ENCODE data around the gene BDNF.
"Not testable (repeated sequence)": the region's sequence is repeated elsewhere in the genome, so short reads cannot be mapped to it uniquely, and the experiment has no call there.

Gene BDNF

DNA sequence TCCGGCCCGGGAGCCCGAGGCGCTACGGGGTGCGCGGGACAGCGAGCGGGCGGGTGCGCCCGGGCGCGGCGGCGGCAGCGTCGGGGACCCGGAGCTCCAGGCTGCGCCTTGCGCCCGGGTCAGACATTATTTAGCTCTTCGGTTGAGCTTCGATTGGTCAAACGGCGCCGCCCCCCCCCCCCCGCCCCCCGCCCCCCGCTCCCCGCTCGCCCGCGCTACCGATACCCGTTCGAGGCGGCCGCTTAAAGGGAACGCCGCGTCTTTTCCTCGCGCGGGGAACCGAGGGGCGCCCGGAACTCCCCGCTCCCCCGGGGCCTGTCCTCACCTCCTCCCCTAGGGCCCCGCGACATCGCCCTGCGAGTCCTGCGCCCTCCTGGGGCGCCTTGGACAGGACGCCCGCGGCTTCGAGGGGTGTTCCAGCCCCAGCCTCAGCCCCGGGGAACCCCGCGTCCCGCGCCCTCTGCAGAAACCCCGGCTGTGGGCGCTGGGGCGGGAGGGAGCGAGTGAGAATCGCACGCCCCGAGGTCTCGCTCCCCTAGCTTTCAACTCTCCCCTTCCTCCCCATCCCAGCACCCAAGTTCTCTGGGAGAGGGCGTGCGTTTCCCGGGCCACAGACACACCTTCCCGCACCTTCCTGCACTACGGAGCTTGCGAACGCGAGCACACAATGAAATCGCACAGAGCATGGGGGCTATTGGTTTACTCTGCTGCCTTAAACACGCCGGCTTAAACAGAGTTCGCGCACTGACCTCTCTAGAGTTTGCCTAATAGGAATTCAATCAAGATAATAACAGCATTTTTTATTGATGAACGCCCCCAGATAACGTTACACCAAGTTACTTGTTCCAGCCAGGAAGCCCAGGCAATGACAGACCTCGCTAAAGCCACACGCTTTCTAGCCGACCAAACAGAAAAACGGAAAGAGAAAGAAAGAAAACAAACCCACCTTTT is at the start of gene BDNF:
Gene BDNF (minus strand): TSS at position 105 of the 951 bp plus-strand sequence. CDS start 41,891 bp downstream, outside the sequence.
- in situ Hi-C loops (cut with HindIII; ENCODE audit: low sequenced_read_pairs): loop anchor here (25.0 kb wide), 1 partner anchor 1637 kb away; no protein-coding TSS in a partner anchor

DNA sequence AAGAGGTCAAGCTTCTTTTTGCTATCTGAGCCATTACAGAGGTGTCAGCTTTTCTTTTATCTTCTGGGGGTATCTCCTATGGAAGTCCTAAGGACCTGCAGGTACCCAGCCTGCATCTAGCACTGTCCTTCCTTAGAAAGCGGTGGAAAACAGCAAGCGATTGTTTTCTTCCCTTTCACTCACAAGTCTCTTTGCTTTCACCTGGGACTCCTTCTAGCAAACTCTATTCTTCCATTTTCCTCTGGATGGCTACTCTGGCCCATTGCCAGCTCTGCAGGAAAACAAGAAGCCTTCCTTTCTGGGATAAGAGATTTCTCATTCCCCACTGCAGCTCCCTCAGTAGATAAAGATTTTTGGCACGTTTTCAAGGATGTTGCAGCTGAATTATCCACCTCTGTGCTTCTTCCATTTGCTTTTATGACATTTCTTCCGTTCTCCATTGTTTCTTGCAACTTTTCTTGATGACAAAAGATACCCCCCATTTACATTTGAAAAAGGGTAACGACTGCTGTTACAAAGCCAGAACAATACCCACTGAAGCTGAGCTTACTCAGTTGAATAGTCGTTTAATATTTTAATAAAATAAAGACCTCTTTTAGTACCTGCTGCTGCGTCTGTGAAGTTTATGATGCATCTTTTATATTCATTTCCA is 40.2 kb upstream of the BDNF start:
- in situ Hi-C loops (cut with HindIII; ENCODE audit: low sequenced_read_pairs): no loop called here

DNA sequence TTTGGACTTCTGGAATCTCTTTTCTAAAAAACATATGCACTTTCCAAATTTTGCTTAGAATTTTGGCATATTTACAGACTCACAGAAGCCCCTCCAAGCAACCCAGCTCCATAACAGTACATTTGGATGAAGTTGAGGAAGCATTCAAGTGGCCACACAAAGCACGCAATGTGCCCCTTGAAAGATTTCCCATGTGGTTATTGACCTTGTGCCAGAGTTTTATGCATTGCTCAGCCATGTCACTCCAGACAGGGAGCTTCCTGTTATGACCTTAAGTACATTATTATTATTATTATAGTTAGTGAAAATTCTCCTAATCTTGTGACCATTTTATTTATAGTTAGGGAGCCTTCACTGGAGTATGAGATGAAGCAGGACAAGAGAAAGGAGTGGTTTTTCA is 35.0 kb upstream of the BDNF start:
- in situ Hi-C loops (cut with HindIII; ENCODE audit: low sequenced_read_pairs): no loop called here

DNA sequence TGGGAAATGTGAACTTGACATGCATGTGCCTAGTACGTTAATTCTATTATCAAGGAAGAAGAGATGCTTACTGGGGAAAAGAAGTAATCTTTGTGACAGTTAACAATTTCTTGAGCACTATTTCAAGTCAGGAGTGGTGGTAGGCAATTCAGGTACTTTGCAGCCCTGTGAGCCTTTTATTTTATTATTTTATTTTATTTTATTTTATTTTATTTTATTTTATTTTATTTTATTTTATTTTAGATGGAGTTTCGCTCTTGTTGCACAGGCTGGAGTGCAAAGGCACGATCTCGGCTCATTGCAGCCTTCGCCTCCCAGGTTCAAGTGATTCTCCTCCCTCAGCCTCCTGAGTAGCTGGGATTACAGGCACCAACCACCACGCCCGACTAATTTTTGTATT is 31.5 kb upstream of the BDNF start:
- in situ Hi-C loops (cut with HindIII; ENCODE audit: low sequenced_read_pairs): not testable (repeated sequence)

DNA sequence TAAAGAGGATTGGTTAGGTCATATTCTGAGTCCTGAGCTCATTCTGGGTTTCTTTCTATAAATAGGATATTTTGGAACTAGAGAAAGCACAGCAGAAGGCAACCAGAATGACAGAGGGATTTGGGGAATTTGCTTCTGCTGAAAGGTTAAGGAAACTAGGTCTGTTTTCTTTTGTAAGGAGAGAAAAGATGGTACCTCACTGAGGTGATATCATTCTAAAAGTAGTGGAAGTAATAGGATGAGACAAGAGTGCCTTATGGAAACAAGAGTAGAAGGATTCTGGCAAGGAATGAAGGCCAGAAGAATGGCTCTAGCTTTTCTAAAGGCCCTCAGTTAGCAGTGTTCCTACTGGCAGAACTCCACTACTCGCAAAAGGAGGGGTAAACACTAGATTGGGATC is 26.7 kb upstream of the BDNF start:
- in situ Hi-C loops (cut with HindIII; ENCODE audit: low sequenced_read_pairs): no loop called here

DNA sequence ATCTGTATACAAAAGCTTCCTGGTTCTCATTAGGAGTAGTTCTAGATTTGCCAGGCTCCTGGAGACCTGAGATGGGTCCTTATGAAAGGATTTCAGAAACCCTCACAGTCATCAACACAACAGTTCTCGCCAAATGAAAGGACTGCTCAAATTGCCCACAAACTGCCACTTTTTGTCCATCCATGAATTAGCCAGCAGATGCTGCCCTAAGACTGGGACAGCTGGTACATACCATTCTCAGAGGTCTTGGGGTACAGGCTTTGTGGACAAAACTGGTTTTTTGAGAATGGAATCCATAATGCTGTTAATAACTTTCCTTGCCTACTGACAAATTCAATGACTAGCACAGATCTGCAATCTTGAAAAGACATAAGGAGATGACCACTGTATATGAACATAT is 23.4 kb upstream of the BDNF start:
- in situ Hi-C loops (cut with HindIII; ENCODE audit: low sequenced_read_pairs): loop anchor here (25.0 kb wide), 1 partner anchor 1614 kb away; no protein-coding TSS in a partner anchor

DNA sequence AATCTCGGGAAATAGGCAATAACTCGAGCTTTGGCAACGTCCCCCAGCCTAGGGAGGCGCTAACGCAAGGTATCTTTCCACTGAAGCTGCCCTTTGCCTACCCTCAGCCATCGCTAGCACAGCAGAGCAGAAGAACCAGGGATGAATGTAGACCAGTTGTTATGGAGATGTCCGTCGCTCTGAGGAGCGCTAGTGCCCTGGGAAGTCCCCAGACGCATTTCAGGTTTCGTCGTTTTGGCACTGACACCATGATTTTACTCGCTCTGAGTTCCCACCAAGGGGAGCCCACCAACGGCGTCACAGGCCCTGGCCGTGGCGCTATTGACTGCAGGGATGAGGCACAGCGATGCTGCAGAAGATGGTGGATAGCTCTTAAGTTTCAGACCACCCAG is 22.7 kb upstream of the BDNF start:
- in situ Hi-C loops (cut with HindIII; ENCODE audit: low sequenced_read_pairs): loop anchor here (25.0 kb wide), 1 partner anchor 1614 kb away; no protein-coding TSS in a partner anchor

DNA sequence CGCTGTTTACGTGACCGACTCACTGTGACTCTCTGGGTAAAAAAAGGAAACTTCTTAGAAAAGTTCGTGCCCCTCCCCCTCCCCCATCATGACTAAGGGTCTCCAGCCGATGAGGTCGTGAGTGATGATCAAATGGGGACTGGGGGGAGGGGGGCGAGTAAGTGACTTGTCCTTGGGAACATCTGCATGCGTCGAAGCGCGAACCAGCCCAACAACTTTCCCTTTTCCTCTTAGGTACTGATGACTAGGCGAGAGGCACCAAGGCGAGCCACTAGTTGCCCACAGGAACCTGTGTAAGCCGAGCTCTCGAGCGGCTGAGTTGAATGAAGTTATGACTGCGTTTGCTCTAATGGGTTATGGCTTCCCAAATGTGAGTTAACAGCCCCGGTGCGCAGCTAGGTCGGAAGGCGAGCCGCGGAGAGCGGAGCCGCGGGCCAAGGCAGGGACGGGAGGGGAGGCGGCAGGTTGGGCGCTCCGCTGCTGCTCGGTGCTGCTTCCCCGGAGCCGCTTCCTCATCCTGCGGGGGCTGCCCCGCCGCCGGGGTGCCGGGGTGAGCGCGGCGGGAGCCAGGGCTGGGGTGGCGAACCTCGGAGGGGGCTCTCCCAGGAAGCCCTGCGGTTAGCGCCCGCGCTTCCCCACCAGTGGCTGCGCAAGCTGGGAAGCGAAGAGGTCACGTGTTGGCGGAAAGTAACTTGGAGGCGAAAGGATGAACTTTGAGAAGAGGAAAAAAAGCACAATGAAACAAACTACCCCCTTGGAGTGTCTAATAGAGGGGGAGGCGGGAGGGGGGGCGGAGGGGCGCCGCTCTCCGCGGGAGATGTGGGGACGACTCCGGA is 22.1 kb upstream of the BDNF start:
- in situ Hi-C loops (cut with HindIII; ENCODE audit: low sequenced_read_pairs): loop anchor here (25.0 kb wide), 1 partner anchor 1615 kb away; no protein-coding TSS in a partner anchor

DNA sequence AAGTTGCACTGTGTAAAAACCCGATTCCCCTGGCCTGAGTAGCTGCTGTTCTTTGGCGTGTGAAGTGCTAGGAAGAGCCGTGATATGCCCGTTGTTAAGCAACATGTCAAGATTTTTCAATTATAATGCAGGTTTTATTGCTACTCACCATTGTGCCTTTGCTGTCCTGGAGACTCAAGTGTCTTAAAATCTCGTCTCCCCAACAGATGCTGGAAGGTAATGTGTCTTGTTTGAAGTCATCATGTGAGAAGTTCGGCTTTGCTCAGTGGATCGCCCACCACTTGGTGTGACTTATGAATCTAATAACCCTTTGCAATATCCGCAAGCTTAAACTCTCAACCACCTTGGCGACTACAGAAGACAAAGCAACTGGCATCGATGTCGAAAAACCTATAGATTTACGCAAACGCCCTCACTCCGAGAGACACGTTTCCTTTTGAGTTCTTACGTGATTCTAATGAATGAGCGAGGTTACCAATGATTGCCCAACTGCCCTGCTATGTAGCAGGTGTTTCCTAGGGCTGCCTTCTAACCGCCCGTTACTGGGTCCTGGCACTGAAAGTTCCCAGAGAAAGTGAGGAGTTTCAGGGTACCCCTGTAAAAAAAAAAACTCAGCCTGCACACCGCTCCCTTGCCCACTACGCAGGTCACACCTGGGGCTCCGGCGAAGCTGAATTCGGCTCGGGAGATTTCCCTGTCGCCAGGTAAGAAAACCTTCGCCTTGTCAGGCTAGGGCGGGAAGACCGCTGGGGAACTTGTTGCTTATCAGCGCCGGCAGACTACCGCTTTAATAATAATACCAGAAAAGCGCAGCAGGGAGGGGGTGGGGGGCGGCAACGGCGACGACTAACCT is 21.2 kb upstream of the BDNF start:
- in situ Hi-C loops (cut with HindIII; ENCODE audit: low sequenced_read_pairs): loop anchor here (25.0 kb wide), 1 partner anchor 1616 kb away; no protein-coding TSS in a partner anchor

DNA sequence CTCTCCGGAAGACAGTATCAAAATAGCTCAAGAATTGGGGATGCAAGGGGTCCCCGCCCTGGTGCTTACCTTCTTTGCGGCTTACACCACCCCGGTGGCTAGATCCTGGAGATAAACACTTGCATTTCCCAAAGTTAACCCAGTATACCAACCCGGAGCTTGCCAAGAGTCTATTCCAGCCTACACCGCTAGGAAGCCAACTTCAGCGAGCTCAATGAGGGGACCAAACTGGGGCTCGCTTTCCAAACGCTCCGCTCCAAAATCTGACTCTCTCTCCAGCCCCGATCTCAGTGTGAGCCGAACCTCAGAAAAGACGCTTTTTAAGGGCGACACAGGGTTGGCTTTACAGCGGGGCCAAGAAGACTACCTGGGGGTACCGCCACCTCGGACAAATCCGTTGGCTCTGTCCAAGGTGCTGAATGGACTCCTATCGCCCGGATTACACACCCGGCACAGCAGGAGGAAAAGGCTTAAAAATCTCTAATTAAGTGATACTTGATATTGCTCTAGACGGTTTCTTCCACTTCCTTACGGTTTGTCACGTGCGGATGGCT is 20.1 kb upstream of the BDNF start:
- in situ Hi-C loops (cut with HindIII; ENCODE audit: low sequenced_read_pairs): loop anchor here (25.0 kb wide), 1 partner anchor 1617 kb away; no protein-coding TSS in a partner anchor

DNA sequence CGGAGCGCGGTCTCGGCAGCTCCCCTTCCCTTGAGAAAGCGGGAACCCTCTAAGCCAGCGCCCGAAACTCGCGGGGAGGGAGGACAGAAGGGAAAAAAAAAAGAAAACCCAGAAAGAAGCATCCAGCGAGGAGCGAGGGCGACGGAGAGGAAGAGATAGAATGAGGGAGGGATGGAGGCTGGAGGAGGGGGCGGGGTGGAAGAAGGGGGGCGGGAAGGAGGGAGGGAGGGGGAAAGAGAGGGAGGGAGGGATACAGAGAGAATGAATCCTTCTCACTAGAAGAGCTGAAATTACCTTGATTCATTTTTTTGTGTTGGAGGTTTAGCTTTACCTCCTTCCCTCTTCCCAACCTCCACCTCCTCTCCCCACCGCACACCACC is 19.3 kb upstream of the BDNF start:
- in situ Hi-C loops (cut with HindIII; ENCODE audit: low sequenced_read_pairs): loop anchor here (25.0 kb wide), 1 partner anchor 1618 kb away; no protein-coding TSS in a partner anchor

DNA sequence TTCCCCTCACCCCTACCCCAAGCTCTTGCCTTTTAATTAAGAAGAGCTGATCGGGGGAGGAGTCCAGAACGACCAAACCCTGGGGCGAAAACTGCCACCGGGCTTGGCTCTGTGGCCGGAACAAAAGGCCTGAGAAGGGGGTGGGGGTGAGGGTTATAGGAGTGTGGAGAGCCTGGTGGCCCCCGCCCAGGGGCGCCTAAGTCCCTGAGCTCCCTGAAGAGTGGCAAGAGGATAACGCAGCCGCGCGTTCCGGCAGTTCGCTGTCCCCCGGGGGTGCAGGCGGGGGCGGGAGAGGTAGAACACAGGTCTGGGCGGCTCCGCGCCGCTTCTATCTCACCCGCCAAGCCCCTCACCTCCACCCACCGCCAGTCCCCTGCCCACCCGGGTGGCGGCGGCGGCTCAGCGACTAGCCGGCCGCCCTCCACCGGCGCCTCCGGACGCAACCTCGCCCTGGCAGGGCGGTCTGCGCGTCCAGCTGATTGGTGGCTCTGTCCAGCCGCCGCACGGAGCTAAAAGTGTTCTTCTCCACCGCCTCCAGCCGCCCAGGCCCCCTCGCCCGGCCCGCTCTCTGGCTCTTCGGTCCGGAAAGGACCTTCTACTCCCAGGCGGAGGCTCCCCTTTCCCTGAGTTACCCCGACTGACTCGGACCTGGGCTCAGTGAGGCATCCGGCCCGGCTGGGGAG is 18.7 kb upstream of the BDNF start:
- in situ Hi-C loops (cut with HindIII; ENCODE audit: low sequenced_read_pairs): loop anchor here (25.0 kb wide), 1 partner anchor 1618 kb away; no protein-coding TSS in a partner anchor

DNA sequence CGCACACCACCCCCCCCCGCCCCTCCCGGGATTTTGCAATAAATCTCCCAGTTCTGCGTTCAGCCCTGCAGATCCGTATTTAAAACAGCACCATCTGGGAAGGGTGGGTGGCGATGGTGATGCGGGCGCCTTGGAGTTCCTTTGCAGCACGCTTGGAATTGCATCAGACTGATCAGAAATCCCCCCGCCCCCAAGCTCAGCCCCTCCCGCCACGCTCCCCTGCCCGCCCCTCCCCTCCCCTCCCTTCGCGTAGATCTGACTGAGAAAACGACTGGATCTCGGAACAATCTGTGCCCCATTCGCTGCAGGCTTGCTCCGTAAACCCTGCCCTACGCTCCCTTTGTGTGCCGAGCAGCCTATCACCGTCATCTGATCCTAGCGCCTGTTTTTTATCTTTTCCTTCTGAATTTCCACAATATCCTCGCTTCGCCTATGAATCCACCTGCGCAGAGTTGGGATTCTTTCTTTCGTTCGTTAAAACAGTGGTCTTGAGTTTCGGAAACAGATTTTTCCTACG is 18.1 kb upstream of the BDNF start:
- in situ Hi-C loops (cut with HindIII; ENCODE audit: low sequenced_read_pairs): loop anchor here (25.0 kb wide), 1 partner anchor 1619 kb away; no protein-coding TSS in a partner anchor

DNA sequence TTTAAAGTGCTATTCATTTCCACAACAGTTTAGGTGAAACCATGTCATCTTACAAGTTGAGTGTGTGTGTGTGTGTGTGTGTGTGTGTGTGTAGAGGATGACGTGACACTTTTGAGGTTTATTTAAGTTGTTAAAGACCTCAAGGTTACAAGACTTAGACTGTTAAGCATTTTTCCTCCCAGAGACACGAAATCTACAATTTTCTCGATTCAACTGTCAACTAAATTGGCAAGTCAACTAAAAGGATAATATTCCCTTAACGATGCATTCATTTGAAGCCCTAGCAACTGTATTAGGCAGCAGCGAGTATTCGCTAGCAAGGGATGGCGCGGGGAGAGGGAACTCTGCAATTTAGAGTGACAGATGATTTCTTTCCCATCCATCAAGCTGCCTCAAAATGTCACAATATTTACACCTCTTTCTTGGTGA is 17.6 kb upstream of the BDNF start:
- in situ Hi-C loops (cut with HindIII; ENCODE audit: low sequenced_read_pairs): loop anchor here (25.0 kb wide), 1 partner anchor 1619 kb away; no protein-coding TSS in a partner anchor

DNA sequence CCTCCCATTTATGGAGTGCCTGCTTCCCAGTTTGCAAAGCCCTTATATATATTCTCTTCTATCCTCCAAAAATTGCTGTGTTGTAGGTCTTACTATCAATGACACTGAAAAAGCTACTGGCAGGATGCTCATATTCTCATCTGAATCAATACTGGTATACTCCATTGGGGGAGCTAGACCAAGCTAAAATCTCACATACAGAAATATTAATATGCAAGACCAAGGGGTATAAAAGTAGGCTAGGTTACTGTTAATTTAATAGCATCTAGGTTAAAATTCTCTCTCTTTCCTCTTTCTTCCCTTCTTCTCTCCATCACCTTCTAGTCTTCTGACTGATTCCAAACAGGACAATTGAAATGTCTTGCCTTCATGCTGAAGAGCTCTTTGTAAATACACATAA is 17.1 kb upstream of the BDNF start:
- in situ Hi-C loops (cut with HindIII; ENCODE audit: low sequenced_read_pairs): loop anchor here (25.0 kb wide), 1 partner anchor 1620 kb away; no protein-coding TSS in a partner anchor

DNA sequence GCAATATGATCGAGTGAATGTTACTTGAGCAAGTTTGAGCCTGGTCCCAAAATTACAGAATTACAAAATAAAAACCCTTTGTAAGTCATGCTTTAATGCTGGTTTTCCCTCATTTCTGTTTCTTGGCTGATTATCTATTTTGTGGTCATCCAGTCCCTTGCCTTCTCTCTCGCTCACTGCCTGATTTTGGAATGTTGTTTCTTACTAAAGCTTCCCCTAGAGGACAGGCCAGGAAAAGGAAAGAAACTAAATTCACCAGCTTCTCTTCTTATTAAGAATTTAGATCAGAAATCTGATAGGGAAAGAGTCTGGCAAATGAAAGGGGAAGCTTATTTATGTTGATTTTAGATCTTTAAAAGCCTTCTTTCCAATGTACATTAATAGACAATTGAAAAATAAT is 16.6 kb upstream of the BDNF start:
- in situ Hi-C loops (cut with HindIII; ENCODE audit: low sequenced_read_pairs): loop anchor here (25.0 kb wide), 1 partner anchor 1620 kb away; no protein-coding TSS in a partner anchor

DNA sequence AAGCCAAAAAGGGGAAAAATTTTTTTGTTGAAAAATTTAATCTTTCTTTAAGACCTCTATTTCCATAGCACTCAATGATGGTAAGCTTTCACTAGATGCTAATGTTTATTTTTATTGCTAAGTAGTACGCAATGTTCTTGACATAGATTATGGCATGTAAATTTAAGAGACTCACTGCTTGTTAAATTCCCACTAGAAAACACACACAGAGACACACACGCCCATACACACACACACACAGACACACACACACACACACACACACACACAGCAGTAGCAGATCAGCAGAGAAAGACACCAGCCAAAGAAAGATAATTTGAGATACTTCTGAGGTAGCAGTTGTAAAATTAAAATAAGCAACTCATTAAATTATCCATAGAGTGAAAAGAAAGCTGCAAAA is 16.0 kb upstream of the BDNF start:
- in situ Hi-C loops (cut with HindIII; ENCODE audit: low sequenced_read_pairs): loop anchor here (25.0 kb wide), 1 partner anchor 1621 kb away; no protein-coding TSS in a partner anchor

DNA sequence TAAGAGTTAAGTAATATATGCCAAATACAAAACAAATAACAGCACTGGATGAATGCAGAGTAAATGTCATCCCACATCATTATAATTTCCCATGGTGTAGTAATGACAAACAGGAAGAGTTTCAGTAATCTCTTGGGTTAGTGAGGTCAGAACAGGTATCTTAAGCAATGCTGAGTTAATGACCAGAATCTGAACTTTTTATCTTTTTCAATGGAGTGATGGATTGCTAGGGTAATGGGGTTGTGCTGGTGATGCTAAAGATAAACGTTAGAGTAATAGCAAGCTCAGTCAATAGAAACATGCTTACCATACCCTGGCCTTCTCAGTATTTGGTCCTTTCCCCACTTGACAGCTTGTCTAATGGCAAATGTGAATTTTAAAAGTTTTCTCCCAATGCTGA is 11.5 kb upstream of the BDNF start:
- in situ Hi-C loops (cut with HindIII; ENCODE audit: low sequenced_read_pairs): loop anchor here (25.0 kb wide), 1 partner anchor 1626 kb away; no protein-coding TSS in a partner anchor

Measured in endothelial cell of hepatic sinusoid (primary cell).